GM18511 (cell line): Measurements from ENCODE around the gene POLR3K.

ENCODE experiments used
- ATAC-seq: cut with Tn5 transposase; IDR thresholded peaks from one replicate; pipeline ENCODE4 v1.9.1; 2021; ENCODE audit warnings: mild to moderate bottlenecking, moderate library complexity; ENCODE audit not compliant: unreplicated experiment

The POLR3K gene

GRCh38 chr16:66309-67182 is 13.1 kb upstream of the POLR3K start:
- no peak for ATAC-seq

GRCh38 chr16:65745-66144 is 12.3 kb upstream of the POLR3K start:
- no peak for ATAC-seq

- ATAC-seq: no peak
These were observed 11.5 kb upstream of the POLR3K start for GRCh38 chr16:64914-65255.

DNA sequence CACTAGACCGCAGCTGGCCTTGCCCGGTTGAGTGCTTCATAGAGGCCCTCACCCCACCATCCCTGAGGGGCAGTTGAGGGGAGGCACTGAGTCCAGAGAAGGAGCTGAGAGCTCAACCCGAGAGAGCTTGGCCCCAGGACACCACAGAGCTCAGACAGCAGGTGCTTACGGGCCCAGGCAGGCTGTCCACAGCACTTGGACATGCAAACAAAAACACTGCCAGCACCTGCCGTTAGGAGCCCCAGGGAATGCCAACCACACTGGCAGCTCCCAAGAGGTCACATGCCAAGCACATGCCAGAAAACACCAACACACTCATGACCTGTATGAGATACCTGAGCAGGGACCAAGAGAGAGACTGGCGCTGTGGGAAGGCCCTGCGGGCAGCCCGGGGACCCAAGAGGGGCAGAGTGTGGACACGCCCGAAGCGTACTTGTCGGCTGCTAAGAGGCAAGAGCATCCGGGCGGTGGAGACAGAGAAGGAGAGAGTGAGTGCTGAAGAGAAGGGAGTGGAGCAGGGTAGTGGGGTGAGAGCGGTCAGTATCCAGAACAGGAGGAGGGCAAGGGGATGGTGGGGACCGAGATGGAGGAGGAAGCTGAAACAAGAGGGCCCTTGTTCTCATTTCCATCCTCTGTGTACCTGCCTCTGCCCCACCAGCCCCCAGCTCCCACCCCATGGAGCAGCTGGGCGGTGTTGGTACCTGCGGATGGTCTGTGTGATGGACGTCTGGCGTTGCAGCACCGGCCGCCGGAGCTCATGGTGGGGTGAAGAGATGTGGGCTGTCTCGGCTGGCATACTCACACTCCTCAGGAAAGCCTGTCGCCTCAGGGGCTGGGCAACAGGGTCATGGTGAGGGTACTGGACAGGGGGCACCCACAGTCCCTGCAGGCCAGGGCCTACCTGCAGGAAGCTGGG is 10.8 kb upstream of the POLR3K start:
- ATAC-seq: no peak

DNA sequence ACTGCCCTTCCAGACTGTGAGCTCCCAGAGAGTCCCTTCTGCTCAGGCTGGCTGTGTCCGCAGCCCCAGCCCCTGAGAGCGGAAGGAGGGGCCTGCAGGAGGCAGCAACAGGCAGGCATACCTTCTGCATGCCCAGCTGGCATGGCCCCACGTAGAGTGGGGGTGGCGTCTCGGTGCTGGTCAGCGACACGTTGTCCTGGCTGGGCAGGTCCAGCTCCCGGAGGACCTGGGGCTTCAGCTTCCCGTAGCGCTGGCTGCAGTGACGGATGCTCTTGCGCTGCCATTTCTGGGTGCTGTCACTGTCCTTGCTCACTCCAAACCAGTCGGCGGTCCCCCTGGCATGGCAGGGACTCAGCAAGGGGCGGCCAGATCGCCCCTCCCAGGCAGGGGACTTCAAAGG is 10.1 kb upstream of the POLR3K start:
- ATAC-seq: no peak

DNA sequence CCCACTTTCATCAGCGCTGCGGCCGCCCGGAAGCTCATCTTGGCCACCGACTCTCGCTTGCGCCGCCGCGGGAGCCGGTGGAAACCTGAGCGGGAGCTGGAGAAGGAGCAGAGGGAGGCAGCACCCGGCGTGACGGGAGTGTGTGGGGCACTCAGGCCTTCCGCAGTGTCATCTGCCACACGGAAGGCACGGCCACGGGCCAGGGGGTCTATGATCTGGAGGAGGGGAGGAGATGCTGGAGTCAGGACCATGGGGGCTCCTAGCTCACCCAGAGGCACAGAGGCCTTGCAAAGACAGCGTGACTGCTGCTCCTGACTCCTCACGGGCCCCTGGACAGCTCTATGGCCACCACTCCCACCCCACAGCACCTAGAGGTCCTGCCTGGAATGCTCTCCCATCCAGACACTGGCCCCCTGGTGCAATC is 9.6 kb upstream of the POLR3K start:
- no peak for ATAC-seq

DNA sequence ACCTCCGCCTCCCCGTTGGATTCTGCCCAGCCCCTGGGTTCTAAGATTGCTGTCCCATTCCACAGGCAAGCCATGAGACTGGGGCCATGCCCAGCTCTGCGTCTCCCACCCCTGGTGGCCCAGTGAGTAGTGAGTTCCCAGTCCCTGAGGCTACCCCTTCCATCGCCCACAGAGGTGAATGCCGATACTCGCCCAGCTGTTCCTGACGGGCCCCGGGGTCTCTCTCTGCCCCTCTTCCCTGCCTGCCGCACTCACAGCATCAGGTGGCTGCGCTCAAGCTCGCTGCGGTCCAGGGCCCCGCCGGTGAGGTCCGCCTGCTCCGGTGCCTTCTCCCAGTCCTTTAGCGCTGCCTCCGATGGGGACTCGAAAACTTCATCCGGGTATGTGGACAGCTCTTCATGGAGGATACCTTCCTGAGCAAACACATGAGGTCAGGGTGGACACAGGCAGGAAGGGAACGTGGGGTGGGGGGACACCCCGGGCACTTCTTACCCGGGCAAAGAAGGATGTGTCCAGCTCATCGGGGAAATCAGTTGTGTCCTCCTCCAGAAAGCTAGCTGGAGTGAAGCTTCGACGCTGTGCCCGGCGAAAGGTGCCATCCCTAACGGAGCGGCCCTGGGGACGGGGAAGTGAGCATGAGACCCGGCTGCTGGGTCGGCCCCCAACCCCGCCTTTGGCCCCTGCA is 9.0 kb upstream of the POLR3K start:
- no peak for ATAC-seq

- ATAC-seq: no peak
These were observed 8.5 kb upstream of the POLR3K start for GRCh38 chr16:61879-62281.

DNA sequence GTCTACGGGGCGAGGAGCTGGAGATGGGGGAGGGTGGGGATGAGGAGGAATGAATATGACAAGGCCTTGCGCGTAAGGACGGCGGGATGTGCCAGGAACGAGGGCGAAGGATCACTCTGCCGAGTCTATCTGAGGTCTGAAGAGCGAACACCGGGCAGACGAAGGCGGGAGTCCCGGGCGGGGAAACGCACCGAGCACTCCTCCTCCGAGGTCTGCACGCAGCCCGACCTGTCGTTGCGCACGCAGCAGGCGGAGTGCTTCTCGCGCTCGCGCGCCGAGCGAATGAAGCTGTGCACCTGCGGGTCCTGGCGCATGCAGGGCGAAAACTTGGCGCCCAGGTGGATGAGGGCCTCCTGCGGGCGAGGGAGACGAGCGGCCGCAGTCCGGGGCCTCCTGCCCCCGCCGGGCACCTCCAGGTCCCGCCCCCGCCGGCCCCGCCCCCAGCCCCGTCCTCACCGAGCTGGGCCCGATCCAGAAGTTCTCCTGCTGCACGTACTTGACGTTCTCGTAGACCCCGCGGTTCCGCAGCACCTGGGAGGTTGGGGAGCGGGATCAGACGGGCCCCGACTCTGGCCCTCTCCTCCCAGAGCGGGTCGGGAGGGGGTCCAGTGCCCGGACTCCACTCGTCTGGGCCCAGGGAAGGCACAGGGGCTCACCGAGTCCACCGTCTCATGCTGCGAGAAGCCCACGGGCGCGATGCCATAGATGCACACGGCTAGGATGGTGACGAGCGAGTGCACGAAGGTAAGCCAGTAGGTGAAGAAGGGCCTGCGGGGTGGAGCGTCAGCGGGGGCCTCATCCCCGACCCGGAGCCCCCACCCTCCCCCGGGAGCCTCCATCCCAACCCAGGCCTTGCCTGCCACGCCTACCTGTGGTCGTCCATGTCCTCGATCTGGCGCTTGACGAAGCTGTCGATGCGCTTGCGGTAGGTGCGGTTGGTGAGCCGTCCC is 7.8 kb upstream of the POLR3K start:
- no peak for ATAC-seq

DNA sequence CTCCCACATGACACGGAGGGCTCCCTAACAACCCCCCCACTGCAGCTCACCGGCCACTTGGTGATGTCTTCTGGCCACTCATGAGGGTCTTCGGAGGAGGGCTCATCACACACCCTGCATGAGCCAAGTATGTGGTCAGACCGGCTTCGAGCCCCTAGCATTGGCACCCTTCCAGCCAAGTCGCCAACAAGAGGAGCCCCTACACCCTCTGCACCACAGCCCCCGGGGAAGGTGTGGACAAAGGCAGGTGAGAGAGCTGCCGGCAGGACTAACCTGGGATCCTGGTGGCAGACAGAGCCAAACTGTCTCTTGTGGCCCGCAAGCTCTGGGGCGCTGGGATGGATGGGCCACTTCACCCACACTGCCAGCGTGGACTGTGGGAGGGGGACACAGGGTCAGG is 6.8 kb upstream of the POLR3K start:
- ATAC-seq: no peak

DNA sequence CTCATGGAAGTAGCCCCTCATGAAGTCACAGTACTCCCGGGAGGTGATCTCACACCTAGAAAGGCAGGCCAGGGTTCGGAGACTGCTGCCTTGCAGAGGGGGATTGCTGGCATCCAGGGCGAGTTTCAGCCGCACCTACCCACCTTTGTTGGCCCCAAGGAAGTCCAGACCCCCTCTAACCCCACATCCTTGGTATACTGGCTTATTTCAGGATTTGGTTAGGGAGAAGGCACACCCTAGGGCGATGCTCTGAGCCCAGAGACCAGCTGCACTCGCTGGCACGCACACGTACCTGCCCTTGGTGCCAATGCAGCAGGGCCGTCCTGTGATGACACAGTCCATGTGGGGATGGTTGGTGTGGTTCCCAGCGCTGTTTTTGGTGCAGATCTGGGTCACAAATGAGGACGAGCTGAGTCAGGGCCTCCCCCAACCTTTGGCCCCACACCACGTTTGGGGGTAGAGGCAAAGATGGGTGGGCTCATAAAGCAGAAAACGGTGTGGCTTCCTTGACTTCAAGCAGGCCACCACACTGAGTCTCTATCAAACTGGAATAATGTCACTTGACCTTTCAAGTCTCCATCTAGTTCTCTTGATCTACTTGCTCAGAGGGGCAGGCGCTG is 6.1 kb upstream of the POLR3K start:
- ATAC-seq: no peak

- ATAC-seq: no peak
These were observed 5.4 kb upstream of the POLR3K start for GRCh38 chr16:58491-59439.

DNA sequence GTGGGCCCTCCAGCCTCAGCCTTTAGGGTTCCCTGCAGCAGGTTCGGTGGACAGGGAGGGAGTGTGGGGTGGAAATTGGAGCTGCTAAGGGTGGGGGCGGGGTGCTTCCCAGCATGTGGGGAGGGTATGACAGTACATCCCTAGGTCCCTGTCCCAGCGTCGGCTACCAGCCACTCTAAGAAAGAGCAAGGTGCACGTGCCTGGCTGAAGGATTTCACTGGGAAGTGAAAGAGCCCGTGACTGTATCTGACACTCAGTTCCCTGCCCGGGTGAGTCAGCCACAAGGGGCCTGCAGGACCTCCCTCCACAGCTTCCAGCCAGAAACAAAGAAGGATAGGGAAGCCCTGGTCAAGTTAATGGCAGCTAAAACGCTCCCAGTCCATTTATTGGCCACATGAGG is 4.3 kb upstream of the POLR3K start:
- ATAC-seq: no peak

DNA sequence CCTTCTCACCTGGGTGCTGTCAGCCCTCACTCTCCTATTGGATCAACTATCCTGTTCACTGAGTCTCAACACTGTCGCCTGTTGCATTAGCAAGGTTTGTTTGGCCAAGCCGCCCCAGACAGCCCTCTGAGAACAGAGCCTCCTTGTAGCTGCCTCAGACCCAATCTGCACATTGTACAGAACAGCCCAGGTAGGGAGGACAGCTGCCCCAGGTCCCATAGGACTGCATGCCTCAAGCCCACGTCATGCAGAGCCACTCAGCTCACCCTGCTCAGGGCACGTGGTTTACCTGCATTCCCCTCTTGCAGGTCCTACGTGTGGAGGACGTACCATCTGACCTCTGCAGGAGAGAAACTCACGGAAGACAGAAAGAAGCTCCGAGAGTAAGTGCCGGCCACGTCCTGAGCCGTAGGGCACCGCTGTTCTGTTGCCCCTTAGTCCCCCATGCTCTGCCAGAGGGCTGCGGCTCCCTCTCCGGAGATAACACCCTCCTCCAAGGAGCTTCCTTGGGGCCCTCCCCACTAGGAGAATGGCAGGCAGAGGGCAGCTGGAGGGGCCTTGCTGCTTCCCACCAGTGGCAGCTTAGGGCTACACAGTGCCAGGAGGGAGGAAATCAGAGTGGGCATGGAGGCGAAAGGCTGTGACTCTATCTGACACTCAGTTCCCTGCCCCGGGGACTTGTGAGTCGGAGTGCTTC is 3.0 kb upstream of the POLR3K start:
- no peak for ATAC-seq

- no peak for ATAC-seq
These were observed 2.2 kb upstream of the POLR3K start for GRCh38 chr16:55571-56136.

DNA sequence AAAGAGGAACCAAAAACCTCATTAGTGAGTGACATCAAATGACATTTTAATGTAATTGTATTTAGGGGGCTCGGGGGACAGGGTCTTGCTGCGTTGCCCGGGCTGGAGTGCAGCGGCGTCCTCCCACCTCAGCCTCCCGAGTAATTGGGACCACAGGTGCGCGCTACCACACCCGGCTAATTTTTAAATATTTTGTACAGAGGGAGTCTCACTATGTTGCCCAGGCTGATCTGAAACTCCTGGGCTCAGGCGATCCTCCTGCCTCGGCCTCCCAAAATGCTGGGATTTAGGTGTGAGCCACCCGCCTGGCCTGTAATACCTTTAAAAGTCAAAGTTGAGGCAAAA is 801 bp upstream of the POLR3K start:
- ATAC-seq: no peak

DNA sequence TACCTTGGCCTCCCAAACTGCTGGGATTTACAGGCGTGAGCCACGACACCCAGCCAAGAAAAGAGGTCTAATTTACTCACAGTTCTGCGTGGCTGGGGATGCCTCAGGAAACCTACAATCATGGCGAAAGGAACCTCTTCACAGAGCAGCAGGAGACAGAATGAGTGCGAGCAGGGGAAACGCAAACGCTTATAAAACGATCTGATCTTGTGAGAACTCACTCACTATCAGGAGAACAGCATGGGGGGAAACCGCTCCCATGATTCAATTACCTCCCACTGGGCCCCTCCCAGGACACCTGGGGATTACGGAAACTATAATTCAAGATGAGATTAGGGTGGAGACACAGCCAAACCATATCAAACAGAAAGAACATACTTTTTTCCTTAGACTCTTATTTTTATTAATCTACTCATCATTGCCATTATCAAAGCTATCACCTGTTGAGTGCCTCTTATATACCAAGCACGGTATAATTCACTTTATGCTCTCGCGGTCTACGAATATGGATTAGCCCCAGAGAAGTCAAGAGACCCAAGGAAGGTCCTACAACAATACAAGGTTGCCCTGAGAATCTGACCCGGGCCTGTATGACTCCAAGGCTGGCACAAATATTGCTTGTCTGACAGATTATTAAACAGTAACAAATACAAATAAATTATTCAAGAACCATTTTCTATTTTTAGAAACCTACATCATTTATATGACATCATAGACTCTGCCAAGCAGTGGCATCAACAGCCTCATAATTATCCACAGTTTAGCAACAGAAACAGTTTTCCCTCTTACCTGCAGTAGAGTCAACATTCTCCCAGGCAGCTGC is 2.4 kb downstream of the POLR3K start:
- no peak for ATAC-seq
